UCSD-AML1 (cell line): ENCODE measurements around the gene SEMA4G.

Source experiments
- DNase-seq: peaks from one replicate; lab custom pipeline; 2025; ENCODE audit not compliant: unreplicated experiment; lab: John Stamatoyannopoulos, UW

The SEMA4G gene, protein sequence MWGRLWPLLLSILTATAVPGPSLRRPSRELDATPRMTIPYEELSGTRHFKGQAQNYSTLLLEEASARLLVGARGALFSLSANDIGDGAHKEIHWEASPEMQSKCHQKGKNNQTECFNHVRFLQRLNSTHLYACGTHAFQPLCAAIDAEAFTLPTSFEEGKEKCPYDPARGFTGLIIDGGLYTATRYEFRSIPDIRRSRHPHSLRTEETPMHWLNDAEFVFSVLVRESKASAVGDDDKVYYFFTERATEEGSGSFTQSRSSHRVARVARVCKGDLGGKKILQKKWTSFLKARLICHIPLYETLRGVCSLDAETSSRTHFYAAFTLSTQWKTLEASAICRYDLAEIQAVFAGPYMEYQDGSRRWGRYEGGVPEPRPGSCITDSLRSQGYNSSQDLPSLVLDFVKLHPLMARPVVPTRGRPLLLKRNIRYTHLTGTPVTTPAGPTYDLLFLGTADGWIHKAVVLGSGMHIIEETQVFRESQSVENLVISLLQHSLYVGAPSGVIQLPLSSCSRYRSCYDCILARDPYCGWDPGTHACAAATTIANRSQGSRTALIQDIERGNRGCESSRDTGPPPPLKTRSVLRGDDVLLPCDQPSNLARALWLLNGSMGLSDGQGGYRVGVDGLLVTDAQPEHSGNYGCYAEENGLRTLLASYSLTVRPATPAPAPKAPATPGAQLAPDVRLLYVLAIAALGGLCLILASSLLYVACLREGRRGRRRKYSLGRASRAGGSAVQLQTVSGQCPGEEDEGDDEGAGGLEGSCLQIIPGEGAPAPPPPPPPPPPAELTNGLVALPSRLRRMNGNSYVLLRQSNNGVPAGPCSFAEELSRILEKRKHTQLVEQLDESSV

DNA sequence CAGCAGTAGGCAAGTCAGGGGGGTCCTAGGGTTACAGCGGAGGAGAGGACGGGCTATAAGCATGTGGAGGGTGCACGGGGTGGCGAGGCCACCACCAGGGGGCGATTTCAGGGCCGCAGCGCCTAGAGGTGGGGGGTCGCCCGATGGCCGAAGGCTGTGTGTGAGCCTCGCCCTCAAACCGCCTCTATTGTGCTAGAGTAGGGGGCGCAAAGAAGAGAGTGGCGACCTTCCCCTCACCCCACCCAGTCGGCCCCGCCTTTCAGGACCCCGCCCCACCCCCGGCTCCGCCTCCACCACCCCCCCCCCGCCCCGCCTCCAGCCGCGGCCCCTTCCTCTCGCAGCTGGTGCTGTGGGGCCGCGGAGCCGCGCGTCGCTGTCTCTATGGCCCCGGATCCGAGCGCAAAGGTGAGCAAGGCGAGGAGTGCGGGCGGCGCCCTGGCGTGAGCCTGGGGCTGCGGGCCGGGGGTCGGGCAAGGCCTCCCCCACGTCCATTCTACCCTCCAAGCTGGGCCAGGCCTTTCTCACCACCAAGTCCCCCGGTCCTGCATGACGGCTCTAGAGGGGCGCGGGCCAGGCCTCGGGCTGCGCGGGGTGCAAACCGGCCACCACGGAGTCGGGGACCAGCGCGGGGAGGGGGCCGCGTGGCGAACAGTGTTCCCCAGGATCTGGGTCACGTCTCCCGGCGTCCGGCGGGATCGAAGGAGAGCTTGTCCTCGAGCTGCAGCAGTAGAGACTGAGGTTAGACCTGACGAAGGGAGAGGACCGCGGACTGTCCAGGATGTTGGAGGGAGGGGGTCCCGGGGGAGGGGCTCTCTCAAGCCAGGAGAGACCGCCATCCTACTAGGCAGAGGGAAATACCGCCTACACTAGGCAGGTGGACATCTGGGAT, at the start of gene SEMA4G:
TSS of gene SEMA4G (plus strand) at position 318 of the 889 bp plus-strand sequence. CDS start 3,409 bp downstream, outside the sequence.
- DNase-seq: peak; percentile 18

DNA sequence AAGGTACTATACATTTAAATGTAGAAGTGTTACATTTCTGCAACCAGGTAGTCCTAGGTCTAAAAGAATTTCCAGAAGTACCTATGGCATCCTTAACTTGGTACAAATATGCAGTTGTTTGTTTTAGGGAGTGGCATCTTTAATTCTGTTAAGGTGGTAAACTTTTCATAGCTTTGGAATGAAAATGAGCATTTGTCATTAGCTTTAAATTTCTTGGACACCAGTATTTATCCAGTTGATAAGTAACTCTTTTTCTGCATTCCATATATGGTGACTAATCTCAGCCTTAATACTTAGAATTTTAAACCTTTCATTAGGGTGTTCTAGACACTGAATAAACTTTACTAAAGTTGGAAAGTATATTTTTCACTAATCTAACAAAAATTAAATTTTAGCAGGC, 45.7 kb upstream of the SEMA4G start:
- no peak for DNase-seq

DNA sequence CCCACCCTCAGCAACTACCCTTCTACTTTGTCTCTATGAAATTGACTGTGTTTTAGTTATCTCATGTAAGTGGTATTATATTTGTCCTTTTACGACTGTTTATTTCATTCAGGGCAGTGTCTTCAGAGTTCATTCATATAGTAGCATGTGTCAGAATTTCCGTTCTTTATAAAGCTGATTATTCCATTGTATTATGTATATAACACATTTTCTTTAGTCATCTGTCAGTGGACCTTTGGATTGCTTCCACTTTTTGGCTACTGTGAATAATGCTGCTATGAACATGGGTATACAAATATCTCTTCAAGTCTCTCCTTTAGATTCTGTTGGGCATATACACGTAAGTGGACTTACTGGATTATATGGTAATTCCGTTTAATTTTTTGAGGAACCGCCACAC, 42.0 kb upstream of the SEMA4G start:
- DNase-seq: no peak

DNA sequence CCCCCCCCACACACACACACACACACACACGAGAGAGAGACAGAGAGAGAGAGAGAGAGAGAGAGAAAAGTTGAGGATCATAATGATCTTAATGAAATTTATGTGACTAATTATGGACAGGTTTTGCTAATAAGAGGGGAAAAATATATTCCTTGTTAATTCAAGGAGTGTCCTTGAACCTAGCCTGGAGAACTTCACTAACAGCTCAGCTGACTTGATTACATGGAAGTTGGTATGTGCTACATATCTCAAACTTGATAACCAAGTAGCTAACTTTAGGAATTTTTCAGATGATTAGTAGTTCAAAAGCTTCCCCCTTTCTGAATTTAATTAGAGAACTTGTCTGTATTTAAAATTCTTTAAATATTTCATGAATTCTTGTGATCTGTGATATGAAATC, 41.3 kb upstream of the SEMA4G start:
- no peak for DNase-seq

DNA sequence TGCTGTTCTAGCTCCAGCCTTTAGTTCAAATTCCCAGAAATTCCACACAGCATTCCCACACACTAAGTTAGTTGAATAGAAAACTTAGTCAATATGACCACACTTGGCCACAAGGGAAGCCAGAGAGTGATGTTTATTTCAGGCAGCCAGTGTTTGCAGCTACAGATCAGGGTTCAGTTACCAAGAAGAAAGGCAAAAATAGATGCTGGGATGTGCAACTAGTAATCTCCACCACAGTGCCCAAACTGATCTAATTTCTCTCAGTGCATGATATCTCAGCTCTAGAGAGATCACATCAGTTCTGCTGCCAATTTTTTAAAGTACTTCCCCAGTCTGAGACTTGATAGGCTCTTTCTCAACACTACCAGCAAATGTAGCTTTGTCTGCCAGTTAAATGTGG, 38.9 kb upstream of the SEMA4G start:
- no peak for DNase-seq

DNA sequence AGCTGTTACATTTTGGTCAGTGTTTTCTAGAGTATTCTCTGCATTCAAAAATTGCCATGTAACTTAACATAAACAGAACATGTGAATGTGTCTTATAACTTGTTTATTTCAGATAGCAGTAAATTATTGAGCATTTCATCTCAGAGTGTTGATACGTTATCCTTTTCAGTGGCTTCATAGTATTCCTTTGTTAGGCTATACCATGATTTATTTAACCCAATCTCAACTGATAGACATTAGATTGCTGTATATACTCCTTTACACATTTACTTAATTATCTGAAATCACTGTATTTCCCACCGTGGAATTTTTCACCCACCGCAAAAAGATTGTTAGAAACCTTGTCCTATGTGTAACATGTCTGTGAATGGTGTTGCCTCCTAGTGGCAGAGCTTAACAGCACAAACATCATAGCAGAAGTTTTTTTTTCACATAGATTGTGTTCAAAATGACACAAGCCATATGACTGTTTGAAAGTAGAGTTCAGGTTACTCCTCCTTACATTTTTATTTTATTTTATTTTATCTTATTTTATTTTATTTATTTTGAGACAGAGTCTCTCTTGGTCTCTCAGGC, 35.1 kb upstream of the SEMA4G start:
- no peak for DNase-seq

DNA sequence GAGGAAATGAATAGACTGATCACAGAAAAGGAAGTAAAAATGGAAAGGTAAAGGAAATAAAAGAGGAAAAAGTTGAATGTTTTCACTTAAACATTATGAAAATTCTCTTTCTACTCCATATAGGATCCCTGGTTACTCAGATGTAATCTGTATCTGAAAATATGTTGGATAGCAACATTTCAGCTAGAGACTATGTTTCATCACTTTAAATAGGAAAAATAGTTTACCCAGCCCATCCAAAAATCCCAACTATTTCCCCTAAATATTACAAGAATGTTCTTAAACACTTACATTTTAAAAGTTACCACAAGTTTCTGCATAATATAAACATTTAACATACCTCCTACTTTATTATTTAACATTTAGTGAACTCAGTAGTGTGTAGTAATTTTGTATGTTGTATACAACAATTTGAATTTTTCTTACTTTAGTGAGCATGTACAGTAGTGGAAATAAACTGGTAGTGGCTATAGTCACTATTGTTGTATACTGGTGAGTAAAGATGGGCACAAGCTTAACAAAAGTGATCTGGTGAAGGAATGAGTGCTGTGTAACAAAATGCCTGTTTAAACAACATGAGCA, 29.4 kb upstream of the SEMA4G start:
- no peak for DNase-seq

DNA sequence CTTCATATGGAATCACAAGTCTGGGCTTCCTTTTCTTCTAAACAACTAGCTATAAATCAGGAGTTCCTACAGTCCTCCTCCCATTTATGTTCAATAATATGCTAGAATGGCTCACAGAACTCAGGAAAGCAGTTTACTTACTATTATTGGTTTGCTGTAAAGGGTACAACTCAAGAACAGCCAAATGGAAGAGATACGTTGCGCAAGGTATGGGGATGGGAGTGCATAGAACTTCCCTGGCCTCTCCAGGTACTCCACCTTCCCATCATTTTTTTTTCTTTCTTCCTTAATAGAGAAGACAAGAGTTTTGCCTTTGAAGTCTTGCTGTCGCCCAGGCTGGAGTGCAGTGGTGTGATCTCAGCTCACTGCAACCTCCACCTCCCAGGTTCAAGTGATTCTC, 27.1 kb upstream of the SEMA4G start:
- DNase-seq: no peak

DNA sequence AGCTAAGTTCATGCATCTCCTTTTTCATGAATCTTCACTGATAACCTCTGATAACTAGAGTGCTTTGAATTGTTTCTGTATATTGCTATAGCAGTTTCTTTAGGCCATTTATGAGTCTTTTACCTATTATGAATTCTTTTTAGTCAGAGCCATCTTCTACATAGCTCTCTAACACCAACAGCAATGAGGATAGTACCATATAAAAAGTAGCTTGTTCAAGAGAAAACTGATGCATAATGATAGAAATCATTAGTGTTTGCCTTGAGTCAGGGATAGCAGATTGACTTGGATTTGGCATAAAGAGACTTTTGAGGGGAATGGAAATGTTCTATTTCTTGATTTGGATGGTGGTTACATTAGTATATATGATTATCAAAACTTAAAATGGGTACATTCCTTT, 25.8 kb upstream of the SEMA4G start:
- no peak for DNase-seq

DNA sequence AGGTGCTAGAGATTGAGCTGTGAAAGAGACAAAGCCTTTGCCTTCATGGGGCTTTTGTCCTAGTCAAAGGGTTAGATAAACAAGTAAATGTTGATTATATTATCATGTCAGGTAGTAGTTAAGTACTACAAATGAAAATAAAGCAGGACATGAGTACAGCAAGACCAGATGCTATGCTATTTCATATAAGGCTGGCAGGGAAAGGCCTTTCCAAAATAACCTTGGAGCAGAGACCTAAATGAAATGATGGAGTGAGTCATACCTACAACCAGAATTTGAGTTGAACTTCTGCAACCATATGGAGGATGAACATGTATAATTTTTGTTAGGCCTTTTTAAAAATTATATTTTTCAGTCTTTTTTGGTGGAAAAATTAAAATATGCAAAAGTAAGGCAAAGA, 23.6 kb upstream of the SEMA4G start:
- no peak for DNase-seq

DNA sequence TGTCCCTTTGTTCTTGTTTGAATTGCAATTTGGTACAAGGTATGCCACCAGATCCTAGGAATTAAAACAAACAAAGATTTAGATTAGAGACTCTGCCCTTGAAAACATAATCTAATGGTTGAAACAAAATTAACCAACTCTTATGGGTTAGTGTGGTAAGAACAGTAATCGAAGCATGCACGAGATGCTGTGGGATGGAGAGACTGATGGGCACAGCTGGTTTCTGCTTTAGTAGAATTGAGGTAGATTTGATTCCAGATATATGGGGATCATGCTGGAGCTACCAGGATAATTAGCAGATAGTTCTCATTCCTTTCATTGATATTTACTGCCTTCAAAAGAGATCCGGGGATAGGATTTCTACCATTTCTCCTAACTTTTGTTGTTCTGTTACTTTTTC, 20.4 kb upstream of the SEMA4G start:
- no peak for DNase-seq

DNA sequence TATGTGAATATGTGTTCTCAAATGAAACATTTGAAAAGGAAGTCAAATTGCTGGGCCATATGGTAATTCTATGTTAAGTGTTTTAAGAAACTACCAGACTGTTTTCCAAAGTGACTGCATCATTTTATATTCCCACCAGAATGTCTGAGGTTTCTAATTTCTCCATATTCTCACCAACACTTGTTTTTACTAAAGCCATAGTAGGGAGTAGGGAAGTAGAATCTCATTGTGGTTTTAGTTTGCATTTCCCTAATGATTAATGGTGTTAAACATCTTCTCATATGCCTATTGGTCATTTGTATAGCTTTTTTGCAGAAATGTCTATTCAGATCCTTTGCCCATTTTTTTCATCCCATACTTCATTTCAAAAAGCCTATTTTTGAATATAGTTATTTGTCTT, 9.1 kb upstream of the SEMA4G start:
- no peak for DNase-seq

DNA sequence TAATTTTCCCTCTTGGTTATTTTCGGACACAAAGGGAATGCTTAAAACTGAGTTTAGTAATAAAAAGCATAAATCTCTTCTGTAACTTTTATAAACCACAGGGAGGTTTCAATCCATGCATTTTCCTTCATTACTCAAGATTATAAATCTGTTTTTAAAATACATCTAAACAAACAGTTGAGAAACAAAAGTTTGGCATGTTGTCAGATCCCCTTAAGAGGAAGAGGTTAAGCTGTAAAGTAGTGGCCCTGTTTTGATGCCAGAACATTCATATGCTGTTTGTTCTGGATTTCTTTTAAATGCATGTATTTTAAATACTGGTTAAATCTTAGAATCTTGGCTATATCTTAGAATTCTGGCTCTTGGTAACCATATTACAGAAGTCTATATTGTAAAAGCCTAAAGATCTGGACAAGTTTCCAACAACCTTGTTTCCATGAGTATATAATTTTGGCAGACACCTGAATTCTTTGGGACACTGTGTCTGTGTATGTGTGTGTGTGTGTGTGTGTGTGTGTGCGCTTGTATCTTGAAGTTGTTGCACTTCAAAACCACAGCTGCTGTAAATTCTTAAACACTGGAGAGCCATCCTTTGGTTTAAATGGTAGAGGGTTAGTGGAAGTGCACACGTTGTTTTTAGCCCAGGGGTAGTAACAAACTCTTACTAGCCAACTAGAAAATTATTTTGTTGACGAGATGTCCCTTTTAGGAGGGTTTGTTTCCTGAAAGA, 6.8 kb upstream of the SEMA4G start:
- no peak for DNase-seq

DNA sequence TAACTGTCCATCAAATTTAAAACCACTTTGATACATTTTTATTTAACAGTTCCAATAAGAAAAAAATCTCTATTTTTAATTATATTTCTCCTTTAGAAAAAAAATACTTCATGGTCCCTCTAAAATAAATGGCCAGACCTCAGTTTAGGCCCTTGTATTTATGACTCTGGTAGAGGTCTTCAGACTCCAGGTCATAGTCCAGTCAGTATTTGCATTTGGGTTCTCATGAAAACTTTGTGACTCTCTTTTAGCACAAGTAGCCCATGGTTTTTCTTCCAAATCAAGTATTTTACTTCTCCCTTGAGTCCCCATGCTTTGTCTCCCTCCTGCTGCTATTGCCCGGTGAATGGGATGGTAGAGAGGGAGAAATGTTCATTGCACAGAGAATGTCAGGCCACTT, 5.5 kb upstream of the SEMA4G start:
- no peak for DNase-seq

DNA sequence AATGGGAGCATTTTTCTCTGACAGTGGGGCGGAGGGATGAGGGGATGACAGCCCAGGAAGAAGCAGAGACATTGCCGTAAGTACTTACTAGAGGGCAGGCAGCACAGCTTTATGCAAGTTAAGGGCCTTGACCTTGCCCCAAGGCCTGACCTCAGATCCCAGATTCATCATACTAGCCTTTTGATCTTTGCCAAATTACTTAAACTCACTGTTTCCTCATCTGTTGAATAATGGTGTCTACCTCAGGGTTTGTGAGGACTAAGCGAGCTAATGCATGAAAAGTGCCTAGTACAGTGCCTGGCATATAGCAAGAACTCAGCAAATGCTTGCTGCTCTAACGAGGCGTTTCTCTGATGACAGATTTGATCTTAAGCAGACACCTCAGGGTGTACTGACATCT, 3.5 kb upstream of the SEMA4G start:
- no peak for DNase-seq

DNA sequence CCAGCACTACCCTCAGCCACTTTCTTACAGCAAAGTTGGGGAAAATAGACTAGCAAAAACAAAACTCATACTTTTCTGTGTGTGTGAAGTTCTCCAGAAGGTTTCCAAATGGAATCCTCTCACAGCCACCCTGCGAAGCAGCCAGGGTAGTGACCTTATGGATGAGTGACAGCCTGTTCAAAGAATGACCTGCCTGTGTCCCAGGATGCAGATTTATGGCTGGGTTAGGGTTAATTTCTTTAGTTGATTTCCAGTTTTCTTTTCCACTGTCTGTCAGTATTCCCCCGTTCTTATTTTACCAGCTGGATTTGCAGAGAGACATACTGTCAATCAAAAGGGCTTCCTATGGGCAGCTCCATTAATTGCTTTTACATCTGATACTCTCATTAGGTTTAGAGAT, 2.4 kb upstream of the SEMA4G start:
- DNase-seq: no peak

DNA sequence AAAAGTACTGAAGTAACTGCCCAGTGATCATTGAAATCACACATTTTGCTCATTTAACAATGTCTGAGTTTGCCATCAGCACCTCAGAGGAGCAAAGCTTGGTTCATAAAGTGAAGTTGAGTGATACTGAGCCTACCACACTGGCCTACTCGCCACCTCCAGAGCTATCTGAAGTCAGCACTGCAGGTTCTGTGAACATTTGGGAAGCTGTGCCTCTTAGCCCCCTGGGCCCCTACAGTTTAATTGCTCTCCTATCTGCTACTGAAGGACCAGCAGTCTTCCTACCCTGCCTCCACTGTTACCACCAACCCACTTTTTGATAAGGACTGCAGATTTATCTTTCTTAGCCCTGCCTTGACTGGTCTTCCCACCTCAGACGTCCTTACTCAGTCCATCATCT, 2.0 kb upstream of the SEMA4G start:
- no peak for DNase-seq

DNA sequence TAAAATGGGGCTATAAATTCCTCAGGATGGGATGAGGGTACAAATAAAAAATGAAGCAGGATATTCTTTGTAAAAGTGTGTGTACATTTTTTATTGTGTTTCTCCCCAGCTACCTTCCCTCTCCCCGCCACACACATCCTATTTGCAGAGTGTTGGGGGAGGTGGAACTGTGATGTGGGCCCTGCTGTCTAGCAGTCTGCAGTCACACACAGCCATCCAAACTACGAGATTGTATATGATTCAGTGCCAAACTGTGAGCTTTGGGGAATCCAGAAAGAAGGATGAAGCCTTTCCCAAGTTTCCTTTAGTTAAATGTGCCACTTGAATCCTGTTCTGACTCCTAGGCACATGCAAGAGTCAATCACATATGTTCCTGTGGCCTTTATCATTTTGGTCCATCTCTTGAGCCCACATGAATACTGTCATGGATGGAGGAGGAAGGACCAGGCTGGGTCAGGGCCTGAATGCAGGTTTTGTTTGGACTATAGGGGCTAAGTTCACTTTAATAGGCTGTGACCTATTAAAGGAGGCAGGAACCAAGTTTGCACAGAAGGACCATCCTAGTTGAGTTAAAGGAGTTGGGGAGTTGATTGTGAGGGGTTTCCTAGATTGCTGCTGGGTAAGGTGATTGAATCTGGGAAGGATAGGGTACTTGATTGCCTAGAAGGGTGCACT, 1.1 kb upstream of the SEMA4G start:
- DNase-seq: no peak

DNA sequence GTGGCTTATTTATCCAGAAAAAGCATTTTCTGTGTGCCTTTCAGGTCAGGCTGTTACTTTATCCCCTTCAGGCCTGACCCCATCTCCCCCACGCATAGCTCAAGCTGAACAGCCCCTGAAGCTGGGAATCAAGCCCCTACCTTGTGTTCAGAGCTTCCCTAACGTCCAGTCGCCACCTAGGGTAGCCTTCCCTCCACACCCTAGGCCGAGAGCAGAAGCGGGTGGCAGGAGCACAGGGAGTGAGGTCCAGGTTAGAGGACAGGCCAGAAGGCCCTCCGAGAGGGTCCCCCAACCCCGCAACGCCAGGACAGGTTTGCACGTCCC, 479 bp upstream of the SEMA4G start:
- DNase-seq: no peak
